NCI-H2107 (cell line): ENCODE results near the gene OR4S2.

ENCODE experiments used
- DNase-seq: peaks from one replicate; lab custom pipeline; 2025; lab: John Stamatoyannopoulos, UW

Gene OR4S2

DNA sequence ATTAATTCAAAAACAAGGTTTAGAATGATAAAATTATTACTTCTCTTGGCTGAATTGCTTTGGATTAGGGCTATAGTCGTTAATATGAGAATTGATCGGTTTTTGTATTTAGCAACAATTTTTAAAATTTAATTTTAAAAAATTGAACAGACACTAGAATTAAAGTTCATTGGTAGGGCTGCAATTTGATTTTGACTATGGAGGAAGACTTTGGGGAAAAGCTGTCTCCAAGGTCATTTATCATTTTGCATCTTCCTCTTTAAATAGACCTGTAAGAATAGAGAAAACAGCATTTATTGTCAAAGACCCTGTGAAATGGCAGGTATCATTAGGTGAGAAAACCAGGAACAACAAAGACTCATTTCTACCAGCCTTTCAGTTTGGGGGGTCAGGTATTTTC lies at the start of gene OR4S2:
TSS of gene OR4S2 (plus strand) at position 301 of the 400 bp plus-strand sequence. CDS start 2,577 bp downstream, outside the sequence.
- no peak for DNase-seq

DNA sequence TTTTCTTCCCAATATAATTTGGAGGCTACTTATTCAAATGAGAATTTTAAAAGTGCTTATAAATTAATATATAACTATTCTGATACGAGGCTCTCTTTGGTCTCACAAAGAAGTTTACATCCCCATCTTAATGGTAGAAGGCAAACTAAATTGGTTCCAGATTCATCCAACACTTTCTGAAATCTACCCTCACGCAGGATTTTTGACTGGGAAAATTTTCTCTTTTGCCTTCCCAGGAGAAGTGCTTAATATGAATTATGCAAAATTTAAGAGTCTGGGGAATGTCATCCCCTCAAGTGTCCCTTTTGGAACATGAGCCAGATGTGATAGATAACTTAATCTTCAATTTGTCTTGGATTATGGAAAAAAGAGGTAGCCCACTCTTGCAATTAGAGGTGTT lies 40.6 kb upstream of the OR4S2 start, which contains the start of gene OR4C11:
TSS of gene OR4C11 (minus strand) at position 101 of the 400 bp plus-strand sequence. CDS start 3,272 bp downstream, outside the sequence.
- no peak for DNase-seq

GRCh38 chr11:55624531-55624930 lies 23.6 kb upstream of the OR4S2 start:
- DNase-seq: no peak

GRCh38 chr11:55634813-55635212 lies 13.3 kb upstream of the OR4S2 start, which contains the start of gene OR4P4:
Gene OR4P4 (plus strand): TSS chr11:55635113.
- no peak for DNase-seq

DNA sequence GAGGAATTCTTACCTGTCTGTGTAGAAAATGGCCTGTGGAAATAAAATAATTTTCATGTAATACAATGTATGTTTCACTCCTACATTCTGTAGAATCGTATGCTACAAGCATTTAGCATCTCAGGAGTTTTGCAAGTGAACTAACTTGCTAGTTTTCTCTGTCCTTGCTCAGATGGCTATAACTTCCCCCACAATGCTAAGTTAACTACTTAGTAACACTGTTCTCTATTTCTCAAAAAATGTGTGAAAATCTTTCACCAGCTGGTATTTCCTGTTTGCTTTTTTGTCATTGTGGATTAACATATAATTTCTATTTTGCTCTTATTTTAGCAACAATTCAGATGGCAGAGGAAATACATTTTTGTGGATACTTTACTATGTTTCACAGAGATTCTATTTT lies 4.4 kb downstream of the OR4S2 start:
- no peak for DNase-seq

DNA sequence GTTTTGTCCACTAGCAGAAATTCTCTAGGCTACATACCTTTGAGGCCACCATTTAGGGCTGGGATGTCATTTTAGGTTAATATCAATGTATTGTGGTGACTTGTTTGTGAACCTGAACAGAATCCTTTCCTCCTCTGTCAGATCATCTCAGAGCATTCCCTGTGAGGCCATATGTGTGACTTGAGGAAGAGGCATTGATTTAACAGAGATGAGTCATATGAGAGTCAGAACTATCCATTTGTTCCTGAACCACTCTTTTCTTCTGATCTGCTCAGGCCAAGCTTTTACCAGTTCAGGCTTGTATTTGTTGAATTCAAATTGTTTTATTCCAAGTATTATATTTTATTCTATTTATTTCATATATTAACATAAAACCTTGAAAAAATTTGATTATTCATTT lies 7.0 kb downstream of the OR4S2 start:
- DNase-seq: no peak

- no peak for DNase-seq
Observed at GRCh38 chr11:55658031-55658573, 10.0 kb downstream of the OR4S2 start.

GRCh38 chr11:55658608-55659007 lies 10.5 kb downstream of the OR4S2 start:
- no peak for DNase-seq

DNA sequence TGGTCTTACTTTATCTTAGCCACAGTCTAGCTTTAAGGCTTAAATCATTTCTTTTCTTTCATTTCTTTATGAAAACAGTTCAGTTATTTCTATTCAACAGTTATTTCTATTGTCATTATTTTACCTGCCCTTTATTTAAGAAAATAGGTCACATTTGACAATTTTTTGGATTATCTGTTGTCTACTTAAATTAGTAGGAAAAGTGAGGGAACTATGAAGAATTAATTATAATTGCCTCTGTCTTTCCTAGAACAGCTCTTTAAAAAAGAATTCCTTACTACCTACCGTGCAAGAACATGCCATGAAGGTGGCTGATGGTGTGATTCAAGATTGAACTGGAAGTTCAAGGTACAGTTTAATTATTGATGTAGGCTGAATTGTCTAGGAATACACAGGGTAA lies 13.8 kb downstream of the OR4S2 start, which contains the start of gene OR4C6:
TSS of gene OR4C6 (plus strand) at position 301 of the 400 bp plus-strand sequence. CDS start 2,966 bp downstream, outside the sequence.
- DNase-seq: no peak

GRCh38 chr11:55669376-55669775 lies 21.2 kb downstream of the OR4S2 start:
- DNase-seq: no peak

GRCh38 chr11:55673860-55674259 lies 25.7 kb downstream of the OR4S2 start:
- DNase-seq: no peak

DNA sequence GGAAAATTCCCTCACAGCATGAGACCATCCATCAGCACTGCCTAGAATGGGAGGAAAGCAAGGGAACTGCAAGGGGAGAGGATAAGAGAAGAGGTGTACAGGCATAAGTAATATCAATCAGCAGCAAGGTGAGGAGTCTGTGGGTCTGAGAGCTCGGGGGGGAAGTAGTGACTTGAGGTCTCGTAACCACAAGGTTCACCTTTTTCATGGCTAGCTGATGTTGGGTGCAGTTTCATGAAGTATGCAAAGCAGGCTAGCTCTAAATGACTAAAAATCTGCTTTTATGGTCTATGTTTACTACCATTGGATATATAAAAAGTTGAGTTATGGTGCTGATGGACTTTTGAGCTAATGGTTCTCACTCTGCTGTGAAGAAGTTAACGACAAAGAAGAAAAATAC lies 49.7 kb downstream of the OR4S2 start:
- DNase-seq: no peak

DNA sequence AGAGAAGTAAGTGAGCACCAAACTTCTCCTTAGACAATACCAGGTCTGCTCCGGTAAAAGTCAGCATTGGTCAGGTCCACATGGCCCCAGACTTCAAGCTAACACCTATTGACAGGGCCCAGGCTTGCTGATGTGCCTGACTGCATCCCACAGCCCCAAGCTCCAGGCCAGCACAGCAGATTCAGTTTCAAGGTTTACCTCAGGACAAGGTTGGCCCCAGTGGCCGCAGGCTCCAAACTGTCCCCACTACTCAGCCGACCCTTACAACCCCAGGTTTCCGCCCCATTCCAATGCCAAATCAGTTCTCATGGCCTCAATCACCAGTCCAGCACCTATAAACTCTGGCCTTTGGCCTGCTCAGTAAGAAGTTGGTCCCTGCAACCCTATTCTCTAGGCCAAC lies 53.3 kb downstream of the OR4S2 start:
- no peak for DNase-seq
